ENCODE results near the gene ABHD16B.
A peak's percentile ranks its signal among the peaks of the same experiment; 100 is the strongest.
"Not testable (repeated sequence)": the region's sequence is repeated elsewhere in the genome, so short reads cannot be mapped to it uniquely, and the experiment has no call there.

ABHD16B gene

DNA sequence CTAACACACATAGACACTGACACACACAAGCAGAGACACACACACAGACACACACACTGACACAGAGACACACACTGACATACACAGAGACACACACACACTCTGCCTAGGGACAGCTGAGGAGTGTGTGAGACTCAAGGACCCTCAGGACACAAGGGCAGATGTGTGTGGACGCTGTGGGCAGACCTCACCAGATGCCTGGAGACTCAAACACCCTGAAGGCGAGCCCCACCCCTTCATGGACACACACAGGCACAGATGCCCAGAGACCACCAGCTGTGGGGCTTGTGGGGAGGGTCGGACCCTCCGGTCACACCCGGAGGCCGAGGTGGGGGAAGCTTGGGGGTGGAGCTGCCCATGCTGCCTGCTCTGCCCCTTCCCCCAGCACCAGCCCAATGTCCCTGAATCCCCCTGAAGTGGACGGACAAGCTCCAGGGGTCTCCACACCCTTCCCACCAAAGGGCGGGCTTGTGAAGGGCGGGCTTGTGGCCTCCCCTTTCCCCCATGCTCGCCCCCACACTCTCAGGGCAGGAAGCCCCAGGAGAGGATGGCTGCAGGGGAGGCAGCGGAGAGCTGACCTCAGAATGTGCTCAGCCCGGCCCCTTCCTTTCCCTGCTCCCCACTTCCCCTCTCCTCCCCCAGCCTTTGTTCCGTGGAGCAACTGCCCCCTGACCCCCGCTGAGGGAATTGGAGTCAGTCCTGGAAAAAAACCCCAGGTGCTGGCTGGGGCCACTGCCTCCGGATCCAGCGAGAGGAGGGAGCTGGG, 13.9 kb upstream of the ABHD16B start:
- DNase-seq (ENCODE audit: low read depth in 2 of 2): peak in 1 of 2 donors; percentile 53
- TF ChIP-seq, protein P1, sequence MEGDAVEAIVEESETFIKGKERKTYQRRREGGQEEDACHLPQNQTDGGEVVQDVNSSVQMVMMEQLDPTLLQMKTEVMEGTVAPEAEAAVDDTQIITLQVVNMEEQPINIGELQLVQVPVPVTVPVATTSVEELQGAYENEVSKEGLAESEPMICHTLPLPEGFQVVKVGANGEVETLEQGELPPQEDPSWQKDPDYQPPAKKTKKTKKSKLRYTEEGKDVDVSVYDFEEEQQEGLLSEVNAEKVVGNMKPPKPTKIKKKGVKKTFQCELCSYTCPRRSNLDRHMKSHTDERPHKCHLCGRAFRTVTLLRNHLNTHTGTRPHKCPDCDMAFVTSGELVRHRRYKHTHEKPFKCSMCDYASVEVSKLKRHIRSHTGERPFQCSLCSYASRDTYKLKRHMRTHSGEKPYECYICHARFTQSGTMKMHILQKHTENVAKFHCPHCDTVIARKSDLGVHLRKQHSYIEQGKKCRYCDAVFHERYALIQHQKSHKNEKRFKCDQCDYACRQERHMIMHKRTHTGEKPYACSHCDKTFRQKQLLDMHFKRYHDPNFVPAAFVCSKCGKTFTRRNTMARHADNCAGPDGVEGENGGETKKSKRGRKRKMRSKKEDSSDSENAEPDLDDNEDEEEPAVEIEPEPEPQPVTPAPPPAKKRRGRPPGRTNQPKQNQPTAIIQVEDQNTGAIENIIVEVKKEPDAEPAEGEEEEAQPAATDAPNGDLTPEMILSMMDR (IDR thresholded peaks at IDR 0.05; ENCODE audit: low read depth, low read length): no peak
- no peak overlapping the region for H3K4me3 ChIP-seq (replicated peaks in 1 of 2; ENCODE audit: low read depth in 2 of 2, low read length in 2 of 2)

DNA sequence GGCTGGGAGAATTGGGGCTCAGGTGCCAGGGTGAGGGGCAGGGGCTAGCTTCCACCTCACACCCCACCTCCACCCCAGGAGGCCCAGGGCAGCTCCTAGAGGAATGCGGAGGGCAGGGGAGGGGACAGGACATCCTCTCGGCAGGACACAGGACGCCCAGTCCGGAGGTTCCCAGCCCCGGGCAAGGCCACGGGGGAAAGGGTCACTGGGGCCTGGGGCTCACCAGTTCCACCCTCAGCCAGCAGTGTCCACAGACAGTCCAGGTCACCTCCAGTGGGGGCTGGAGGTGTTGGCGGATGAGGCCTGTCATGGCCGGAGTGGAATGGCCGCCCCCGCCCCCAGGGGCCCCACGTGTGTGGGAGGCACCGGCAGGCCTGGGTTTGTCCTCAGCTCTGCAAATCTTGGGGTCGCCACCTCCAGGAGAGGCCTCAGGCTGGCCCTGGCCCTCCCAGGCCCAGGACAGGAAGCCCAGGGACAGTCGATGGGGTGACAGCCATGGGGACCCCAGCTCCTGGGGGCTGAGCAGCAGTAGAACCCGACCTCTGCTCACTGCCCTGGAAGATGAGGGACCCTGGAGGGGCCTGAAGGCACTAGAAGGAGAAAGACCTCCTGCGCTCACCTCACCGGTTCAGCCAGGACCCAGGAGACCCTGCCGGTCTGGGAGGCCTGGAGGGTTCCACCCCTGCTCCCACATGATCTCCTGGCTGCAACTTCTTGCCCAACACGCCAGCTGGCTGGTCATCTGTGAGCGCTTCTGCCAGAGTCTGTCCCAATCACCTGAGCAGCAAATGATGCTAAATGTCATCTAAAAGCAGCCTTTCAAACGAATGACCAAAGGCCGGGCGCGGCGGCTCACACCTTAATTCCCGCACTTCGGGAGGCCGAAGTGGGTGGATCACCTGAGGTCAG, 13.0 kb upstream of the ABHD16B start:
- TF ChIP-seq, protein P1 (IDR thresholded peaks at IDR 0.05; ENCODE audit: low read depth, low read length): no peak
- no peak overlapping the region for H3K4me3 ChIP-seq (replicated peaks in 1 of 2; ENCODE audit: low read depth in 2 of 2, low read length in 2 of 2)
- DNase-seq (ENCODE audit: low read depth in 2 of 2): no peak

DNA sequence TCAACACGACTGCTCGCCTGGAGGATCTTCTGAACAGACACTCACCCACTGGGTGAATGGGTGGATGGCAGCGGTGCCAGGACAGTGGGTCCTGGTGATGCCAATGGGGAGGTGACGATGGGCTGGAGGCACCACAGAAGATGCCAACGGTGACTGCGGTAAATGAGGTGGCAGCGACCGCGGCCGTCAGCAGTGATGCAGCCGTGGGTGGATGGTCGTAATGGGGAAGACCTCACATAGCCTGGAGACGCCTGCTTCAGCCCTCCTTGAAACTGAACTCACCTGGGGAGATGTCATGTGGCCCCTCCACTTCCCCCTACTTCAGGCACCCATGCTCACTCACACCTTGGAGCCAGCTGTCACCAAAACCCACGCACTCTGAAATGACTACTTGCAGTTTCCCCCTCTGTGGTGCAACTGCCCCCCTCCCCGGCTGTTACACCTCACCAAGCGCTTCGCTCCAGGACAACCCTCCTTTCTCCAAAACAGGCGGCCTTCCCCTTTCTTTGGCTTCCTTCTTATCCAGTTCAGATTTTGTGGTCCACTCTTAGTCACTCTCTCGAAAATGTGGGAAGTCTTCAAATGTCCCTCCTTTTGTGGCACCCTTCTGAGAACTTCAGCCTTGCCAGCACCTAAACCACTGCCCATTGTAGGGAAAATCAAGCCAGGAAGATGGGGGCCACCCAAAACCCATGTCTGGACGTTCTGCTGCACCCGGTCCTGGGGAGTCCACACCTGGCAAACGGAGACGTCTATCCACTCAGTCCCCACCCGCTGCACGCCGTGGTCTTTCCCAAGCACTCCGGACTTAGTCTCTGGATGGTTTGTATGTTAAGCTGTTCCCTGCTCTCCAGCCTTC, 10.4 kb upstream of the ABHD16B start:
- no peak for DNase-seq (ENCODE audit: low read depth in 2 of 2)
- TF ChIP-seq, protein P1 (IDR thresholded peaks at IDR 0.05; ENCODE audit: low read depth, low read length): no peak
- H3K4me3 ChIP-seq (replicated peaks in 1 of 2; ENCODE audit: low read depth in 2 of 2, low read length in 2 of 2): no peak overlapping the region

DNA sequence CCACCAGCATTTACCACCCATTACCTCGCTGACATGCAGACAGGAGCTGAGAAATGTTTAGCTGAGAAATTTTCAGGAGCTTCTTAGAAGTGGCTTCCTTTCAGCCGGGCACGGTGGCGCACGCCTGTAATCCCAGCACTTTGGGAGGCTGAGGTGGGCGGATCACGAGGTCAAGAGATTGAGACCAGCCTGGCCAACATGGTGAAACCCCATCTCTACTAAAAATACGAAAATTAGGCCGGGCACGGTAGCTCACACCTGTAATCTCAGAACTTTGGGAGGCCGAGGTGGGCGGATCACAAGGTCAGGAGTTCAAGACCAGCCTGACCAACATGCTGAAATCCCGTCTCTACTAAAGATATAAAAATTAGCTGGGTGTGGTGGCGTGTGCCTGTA, 9.8 kb upstream of the ABHD16B start:
- not testable (repeated sequence) for H3K4me3 ChIP-seq (replicated peaks in 1 of 2; ENCODE audit: low read depth in 2 of 2, low read length in 2 of 2)

DNA sequence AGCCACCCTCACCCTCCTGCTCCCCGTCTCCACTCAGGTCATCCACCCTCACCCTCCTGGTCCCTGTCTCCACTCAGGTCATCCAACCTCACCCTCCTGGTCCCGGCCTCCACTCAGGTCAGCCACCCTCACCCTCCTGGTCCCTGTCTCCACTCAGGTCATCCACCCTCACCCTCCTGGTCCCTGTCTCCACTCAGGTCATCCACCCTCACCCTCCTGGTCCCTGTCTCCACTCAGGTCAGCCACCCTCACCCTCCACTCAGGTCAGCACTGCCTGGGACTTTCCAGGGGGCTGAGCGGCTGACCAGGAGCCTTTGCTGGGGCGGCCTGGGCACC, 7.6 kb upstream of the ABHD16B start:
- DNase-seq (ENCODE audit: low read depth in 2 of 2); H3K4me3 ChIP-seq (replicated peaks in 1 of 2; ENCODE audit: low read depth in 2 of 2, low read length in 2 of 2): not testable (repeated sequence)

More for the DNA sequence above, 9.8 kb upstream of the ABHD16B start:
- not testable (repeated sequence) for DNase-seq (ENCODE audit: low read depth in 2 of 2)

DNA sequence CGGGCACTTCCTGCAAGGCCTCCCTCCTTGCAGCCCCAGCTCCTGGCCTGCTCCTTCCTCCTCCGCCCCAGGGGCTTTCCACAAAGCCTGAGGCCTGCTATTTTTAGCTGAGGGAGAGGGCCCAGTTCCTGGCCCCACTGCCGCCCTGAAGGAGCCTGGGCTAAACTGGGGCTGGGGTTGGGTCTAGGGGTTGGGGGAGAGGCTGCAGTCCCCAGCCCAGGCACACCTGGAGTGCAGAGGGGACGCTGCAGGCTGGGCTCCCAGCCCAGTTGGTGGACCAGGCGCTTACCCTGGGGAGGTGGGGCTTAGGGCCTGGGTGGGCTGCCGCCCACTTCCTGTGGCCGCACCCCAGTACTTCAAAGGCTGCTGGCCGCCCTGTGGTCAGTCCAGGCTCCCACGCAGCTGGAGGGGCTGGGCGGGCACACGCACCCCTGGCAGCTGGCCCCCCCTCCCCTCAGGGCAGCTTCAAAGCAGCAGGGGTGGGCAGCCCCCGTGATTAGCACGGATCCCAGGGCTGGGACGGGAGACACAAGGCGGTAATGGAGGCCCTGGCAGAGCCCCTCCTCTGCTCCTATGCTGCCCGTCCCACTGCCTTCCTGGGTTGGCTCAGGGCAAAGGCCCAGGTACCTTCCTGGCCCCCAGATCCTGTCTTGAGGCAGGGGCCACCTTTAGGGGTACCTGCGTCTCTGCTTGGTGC, 7.1 kb upstream of the ABHD16B start:
- TF ChIP-seq, protein P1 (IDR thresholded peaks at IDR 0.05; ENCODE audit: low read depth, low read length): no peak
- no peak for DNase-seq (ENCODE audit: low read depth in 2 of 2)
- H3K4me3 ChIP-seq (replicated peaks in 1 of 2; ENCODE audit: low read depth in 2 of 2, low read length in 2 of 2): no peak overlapping the region

DNA sequence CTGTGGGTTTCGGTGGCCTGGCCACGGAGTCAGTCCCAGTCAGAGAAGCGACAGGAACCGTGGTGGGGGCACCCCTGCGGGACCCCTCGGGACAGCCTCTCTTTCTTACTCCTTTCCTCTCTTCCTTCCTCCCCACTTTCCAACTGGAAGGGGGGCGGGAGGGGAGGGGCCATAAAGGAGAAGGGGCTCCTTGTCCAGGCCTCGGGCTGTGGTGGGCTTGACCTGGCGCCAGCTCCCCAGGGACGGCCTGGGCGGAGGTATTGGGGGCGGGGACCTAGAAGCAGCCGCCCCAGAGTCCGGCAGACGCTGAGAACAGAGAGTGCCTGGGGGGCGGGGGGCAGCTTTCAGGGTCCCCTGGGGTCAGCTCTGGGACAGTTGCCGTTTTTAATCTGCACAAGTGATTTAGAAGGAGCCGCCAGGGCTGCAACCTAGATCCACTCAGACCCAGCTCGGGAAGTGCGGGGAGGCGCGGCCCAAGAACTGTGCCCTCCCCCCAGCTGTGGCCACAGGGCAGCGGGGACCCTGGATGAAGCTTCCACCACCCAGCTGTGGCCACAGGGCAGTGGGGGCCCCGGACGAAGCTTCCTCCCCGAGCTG, 6.4 kb upstream of the ABHD16B start:
- H3K4me3 ChIP-seq (replicated peaks in 1 of 2; ENCODE audit: low read depth in 2 of 2, low read length in 2 of 2): no peak overlapping the region
- no peak for DNase-seq (ENCODE audit: low read depth in 2 of 2)
- TF ChIP-seq, protein P1 (IDR thresholded peaks at IDR 0.05; ENCODE audit: low read depth, low read length): no peak

All from cardiac fibroblast (primary cell).